ENCODE data around the gene MEGF11.

MEGF11 gene

DNA sequence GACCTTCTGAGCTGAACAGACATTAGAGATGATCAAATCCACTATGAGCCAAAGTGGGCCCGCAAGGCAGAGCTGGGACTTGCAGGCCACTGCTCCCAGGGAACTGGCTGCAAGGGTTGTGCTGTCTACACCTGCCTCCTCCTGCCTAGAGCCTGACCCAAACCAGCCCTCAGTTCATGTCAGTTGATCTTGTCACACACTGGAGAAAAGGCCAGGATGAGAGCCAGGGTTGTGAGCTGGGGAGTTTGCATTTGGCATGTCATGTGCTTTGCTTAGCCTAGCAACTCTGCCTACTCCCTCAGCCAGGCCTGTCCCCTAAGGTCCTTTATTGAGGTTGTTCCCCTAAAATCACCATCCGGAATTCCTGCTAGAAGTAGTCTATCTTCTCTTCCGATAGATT is 316.5 kb downstream of the MEGF11 start:
- TF ChIP-seq EZH2phosphoT487 (IDR thresholded peaks at IDR 0.05; ENCODE audit: low read depth) = no peak
- TF ChIP-seq, protein P1, sequence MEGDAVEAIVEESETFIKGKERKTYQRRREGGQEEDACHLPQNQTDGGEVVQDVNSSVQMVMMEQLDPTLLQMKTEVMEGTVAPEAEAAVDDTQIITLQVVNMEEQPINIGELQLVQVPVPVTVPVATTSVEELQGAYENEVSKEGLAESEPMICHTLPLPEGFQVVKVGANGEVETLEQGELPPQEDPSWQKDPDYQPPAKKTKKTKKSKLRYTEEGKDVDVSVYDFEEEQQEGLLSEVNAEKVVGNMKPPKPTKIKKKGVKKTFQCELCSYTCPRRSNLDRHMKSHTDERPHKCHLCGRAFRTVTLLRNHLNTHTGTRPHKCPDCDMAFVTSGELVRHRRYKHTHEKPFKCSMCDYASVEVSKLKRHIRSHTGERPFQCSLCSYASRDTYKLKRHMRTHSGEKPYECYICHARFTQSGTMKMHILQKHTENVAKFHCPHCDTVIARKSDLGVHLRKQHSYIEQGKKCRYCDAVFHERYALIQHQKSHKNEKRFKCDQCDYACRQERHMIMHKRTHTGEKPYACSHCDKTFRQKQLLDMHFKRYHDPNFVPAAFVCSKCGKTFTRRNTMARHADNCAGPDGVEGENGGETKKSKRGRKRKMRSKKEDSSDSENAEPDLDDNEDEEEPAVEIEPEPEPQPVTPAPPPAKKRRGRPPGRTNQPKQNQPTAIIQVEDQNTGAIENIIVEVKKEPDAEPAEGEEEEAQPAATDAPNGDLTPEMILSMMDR (IDR thresholded peaks at IDR 0.05; ENCODE audit: low read depth, low read length) = no peak
- H3K79me2 ChIP-seq (ENCODE audit: low read length) = no peaks in the 10 kb centered on the region

DNA sequence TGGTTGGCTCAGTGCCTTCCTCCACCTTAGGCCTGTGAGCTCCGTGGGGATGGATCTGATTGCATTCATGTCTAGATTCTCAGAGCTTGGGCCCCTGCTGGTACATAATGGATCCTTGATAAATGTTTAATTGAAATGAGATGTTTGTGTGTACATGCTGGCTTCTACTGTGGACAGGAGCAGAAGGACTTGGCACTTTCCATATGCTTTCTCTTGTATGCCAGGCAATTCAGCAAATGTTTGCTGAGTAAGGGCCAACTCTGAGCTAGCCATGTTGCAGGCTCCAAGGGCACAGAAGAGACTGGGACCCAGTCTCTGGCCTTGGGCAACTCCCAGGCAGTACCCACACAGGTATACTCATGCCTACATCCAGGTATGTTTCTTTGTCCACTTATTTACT is 317.3 kb downstream of the MEGF11 start:
- Histone ChIP-seq H3K4me3 (ENCODE audit: low read length) (no peak overlapping the region), H3K4me2 (ENCODE audit: low read length) (no peak overlapping the region), H3K79me2 (ENCODE audit: low read length) (no peaks in the 10 kb centered on the region), H3K4me1 (ENCODE audit: low read length) (no peaks in the 10 kb centered on the region), H2AFZ (ENCODE audit: low read depth, low read length) (no peak overlapping the region), H3K9ac (ENCODE audit: low read length) (no peak overlapping the region), H3K9me3 (ENCODE audit: insufficient read depth, low read length) (no peaks in the 10 kb centered on the region), H3K27ac (ENCODE audit: low read length) (no peak overlapping the region), H3K27me3 (ENCODE audit: low read depth, low read length) (0 out of 2 replicates have a peak, but pooled peaks cover 4% of the 10 kb centered on the region), H3K36me3 (replicated peaks; ENCODE audit: low read depth, low read length) (no peaks in the 10 kb centered on the region), H4K20me1 (ENCODE audit: insufficient read depth, low read length) (no peaks in the 10 kb centered on the region)
- TF ChIP-seq, protein P1 (IDR thresholded peaks at IDR 0.05; ENCODE audit: low read depth, low read length) = no peak
- TF ChIP-seq EZH2phosphoT487 (IDR thresholded peaks at IDR 0.05; ENCODE audit: low read depth) = no peak

More for the DNA sequence above, 316.5 kb downstream of the MEGF11 start:
- no peaks in the 10 kb centered on the region for H3K9me3 ChIP-seq (ENCODE audit: insufficient read depth, low read length)
- 0 out of 2 replicates have a peak, but pooled peaks cover 4% of the 10 kb centered on the region for H3K27me3 ChIP-seq (ENCODE audit: low read depth, low read length)
- no peak overlapping the region for H3K4me3 ChIP-seq (ENCODE audit: low read length)
- no peaks in the 10 kb centered on the region for H3K4me1 ChIP-seq (ENCODE audit: low read length)
- H3K9ac ChIP-seq (ENCODE audit: low read length) = no peak overlapping the region
- no peaks in the 10 kb centered on the region for H3K36me3 ChIP-seq (replicated peaks; ENCODE audit: low read depth, low read length)
- no peaks in the 10 kb centered on the region for H4K20me1 ChIP-seq (ENCODE audit: insufficient read depth, low read length)
- no peak overlapping the region for H3K4me2 ChIP-seq (ENCODE audit: low read length)
- no peak overlapping the region for H2AFZ ChIP-seq (ENCODE audit: low read depth, low read length)
- H3K27ac ChIP-seq (ENCODE audit: low read length) = no peak overlapping the region

DNA sequence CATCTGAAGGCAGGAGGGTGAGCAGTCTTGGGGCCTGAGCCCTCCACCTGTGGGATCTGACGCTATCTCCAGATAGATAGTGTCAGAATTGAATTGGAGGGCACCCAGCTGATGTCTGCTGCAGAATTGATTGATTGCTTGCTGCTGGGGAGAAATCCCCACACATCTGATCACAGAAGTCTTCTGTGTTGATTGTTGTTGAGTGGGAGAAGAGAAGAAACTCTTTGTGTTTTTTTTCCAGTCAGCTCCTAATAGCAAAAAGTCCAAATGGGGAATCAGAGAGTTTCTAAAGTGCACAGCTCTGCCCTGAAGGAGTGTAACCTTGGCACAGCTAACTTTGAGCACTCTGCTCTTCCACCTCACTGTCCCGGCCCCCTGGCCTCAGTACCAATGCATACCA is 318.2 kb downstream of the MEGF11 start:
- Histone ChIP-seq H3K79me2 (ENCODE audit: low read length) (no peaks in the 10 kb centered on the region), H3K4me2 (ENCODE audit: low read length) (no peak overlapping the region), H2AFZ (ENCODE audit: low read depth, low read length) (no peak overlapping the region), H3K9me3 (ENCODE audit: insufficient read depth, low read length) (no peaks in the 10 kb centered on the region), H3K36me3 (replicated peaks; ENCODE audit: low read depth, low read length) (no peaks in the 10 kb centered on the region), H3K4me1 (ENCODE audit: low read length) (no peaks in the 10 kb centered on the region), H3K4me3 (ENCODE audit: low read length) (no peak overlapping the region), H3K9ac (ENCODE audit: low read length) (no peak overlapping the region), H4K20me1 (ENCODE audit: insufficient read depth, low read length) (no peaks in the 10 kb centered on the region), H3K27ac (ENCODE audit: low read length) (no peak overlapping the region), H3K27me3 (ENCODE audit: low read depth, low read length) (no peaks in the 10 kb centered on the region)
- TF ChIP-seq, protein P1 (IDR thresholded peaks at IDR 0.05; ENCODE audit: low read depth, low read length) = no peak
- no peak for TF ChIP-seq EZH2phosphoT487 (IDR thresholded peaks at IDR 0.05; ENCODE audit: low read depth)

DNA sequence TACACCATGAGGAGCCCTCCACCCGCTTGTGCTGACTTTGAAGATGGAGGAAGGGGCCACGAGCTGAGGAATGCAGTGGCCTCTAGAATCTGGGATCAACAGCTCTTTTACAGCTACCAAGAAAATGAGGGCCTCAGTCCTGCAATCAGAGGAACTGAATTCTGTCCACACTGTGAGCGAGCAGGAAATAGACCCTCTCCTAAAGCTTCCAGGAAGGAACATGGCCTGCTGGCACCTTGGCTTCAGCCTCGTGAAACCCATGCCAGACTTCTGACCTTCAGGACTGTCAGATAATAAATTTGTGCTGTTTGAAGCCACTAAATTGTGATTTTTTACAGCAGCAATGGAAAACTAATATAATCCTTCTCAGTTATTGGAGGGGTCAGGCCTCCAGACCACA is 322.3 kb downstream of the MEGF11 start:
- no peak for TF ChIP-seq EZH2phosphoT487 (IDR thresholded peaks at IDR 0.05; ENCODE audit: low read depth)
- TF ChIP-seq, protein P1 (IDR thresholded peaks at IDR 0.05; ENCODE audit: low read depth, low read length) = no peak
- no peak overlapping the region for H2AFZ ChIP-seq (ENCODE audit: low read depth, low read length)
- no peaks in the 10 kb centered on the region for H3K9me3 ChIP-seq (ENCODE audit: insufficient read depth, low read length)
- no peak overlapping the region for H3K4me3 ChIP-seq (ENCODE audit: low read length)
- no peaks in the 10 kb centered on the region for H3K27me3 ChIP-seq (ENCODE audit: low read depth, low read length)
- H3K27ac ChIP-seq (ENCODE audit: low read length) = no peak overlapping the region
- peaks cover 10% of the 10 kb centered on the region for H3K4me1 ChIP-seq (ENCODE audit: low read length)
- H3K4me2 ChIP-seq (ENCODE audit: low read length) = no peak overlapping the region
- no peak overlapping the region for H3K9ac ChIP-seq (ENCODE audit: low read length)
- no peaks in the 10 kb centered on the region for H4K20me1 ChIP-seq (ENCODE audit: insufficient read depth, low read length)
- no peaks in the 10 kb centered on the region for H3K79me2 ChIP-seq (ENCODE audit: low read length)
- no peaks in the 10 kb centered on the region for H3K36me3 ChIP-seq (replicated peaks; ENCODE audit: low read depth, low read length)

Measured in OCI-LY3 (cell line).